Right forelimb (tissue), 1 donor: ENCODE measurements around the gene ZCCHC7.

Source experiments
- DNase-seq: peaks from one replicate; pipeline ENCODE4 v3.0.0-alpha.2; 2018

Gene ZCCHC7

GRCh38 chr9:37342493-37342892 is 222.1 kb downstream of the ZCCHC7 start:
- no peak for DNase-seq

GRCh38 chr9:37342895-37343294 is 222.5 kb downstream of the ZCCHC7 start:
- no peak for DNase-seq

- no peak for DNase-seq
Observed at GRCh38 chr9:37343724-37344123, 223.3 kb downstream of the ZCCHC7 start.

GRCh38 chr9:37345038-37345437 is 224.7 kb downstream of the ZCCHC7 start:
- no peak for DNase-seq

GRCh38 chr9:37348917-37349316 is 228.5 kb downstream of the ZCCHC7 start:
- DNase-seq = no peak

- no peak for DNase-seq
Observed at GRCh38 chr9:37350486-37351190, 230.3 kb downstream of the ZCCHC7 start.

GRCh38 chr9:37353791-37354190 is 233.4 kb downstream of the ZCCHC7 start:
- no peak for DNase-seq

- DNase-seq = no peak
Observed at GRCh38 chr9:37362430-37362829, 242.1 kb downstream of the ZCCHC7 start.

- no peak for DNase-seq
Observed at GRCh38 chr9:37363124-37363523, 242.8 kb downstream of the ZCCHC7 start.

GRCh38 chr9:37364136-37364535 is 243.8 kb downstream of the ZCCHC7 start:
- no peak for DNase-seq

- no peak for DNase-seq
Observed at GRCh38 chr9:37364751-37365360, 244.5 kb downstream of the ZCCHC7 start.

- no peak for DNase-seq
Observed at GRCh38 chr9:37369671-37370070, 249.3 kb downstream of the ZCCHC7 start.

GRCh38 chr9:37370282-37370681 is 249.9 kb downstream of the ZCCHC7 start:
- no peak for DNase-seq

- DNase-seq = no peak
Observed at GRCh38 chr9:37370968-37371563, 250.7 kb downstream of the ZCCHC7 start.

- no peak for DNase-seq
Observed at GRCh38 chr9:37371565-37372464, 251.4 kb downstream of the ZCCHC7 start.

GRCh38 chr9:37372839-37373238 is 252.5 kb downstream of the ZCCHC7 start:
- no peak for DNase-seq

GRCh38 chr9:37373621-37374020 is 253.2 kb downstream of the ZCCHC7 start:
- DNase-seq = no peak

GRCh38 chr9:37374892-37375291 is 254.5 kb downstream of the ZCCHC7 start:
- no peak for DNase-seq

- no peak for DNase-seq
Observed at GRCh38 chr9:37377688-37378612, 257.6 kb downstream of the ZCCHC7 start.

- DNase-seq = no peak
Observed at GRCh38 chr9:37378613-37379004, 258.2 kb downstream of the ZCCHC7 start.

GRCh38 chr9:37379835-37380234 is 259.5 kb downstream of the ZCCHC7 start:
- no peak for DNase-seq

GRCh38 chr9:37380570-37380969 is 260.2 kb downstream of the ZCCHC7 start:
- no peak for DNase-seq
